GM18909 (cell line): ENCODE data around the gene SPPL2B.

Experiments
- ATAC-seq: cut with Tn5 transposase; IDR thresholded peaks from one replicate; pipeline ENCODE4 v1.9.1; 2021; ENCODE audit warnings: mild to moderate bottlenecking; ENCODE audit not compliant: unreplicated experiment, poor library complexity

The SPPL2B gene

DNA sequence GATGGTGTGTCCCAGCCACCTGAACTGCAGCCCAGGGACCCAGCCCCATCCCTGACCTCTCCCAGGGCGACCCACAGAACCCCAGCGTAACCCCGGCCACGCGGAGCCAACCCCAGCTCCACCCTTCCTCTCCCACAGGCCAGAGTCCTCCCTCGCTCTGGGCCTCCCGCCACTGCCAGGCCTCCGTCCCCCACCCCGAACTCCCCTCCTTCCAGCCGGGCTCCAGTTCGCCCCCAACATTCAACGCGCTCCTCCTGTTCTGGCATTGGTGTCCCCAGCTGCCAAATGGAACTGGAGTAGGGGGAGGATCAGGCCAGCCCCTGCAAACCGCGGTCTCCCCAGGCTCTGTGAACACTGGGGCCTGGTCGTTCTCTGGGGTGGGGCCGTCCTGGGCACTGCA is 28.0 kb upstream of the SPPL2B start:
- no peak for ATAC-seq

DNA sequence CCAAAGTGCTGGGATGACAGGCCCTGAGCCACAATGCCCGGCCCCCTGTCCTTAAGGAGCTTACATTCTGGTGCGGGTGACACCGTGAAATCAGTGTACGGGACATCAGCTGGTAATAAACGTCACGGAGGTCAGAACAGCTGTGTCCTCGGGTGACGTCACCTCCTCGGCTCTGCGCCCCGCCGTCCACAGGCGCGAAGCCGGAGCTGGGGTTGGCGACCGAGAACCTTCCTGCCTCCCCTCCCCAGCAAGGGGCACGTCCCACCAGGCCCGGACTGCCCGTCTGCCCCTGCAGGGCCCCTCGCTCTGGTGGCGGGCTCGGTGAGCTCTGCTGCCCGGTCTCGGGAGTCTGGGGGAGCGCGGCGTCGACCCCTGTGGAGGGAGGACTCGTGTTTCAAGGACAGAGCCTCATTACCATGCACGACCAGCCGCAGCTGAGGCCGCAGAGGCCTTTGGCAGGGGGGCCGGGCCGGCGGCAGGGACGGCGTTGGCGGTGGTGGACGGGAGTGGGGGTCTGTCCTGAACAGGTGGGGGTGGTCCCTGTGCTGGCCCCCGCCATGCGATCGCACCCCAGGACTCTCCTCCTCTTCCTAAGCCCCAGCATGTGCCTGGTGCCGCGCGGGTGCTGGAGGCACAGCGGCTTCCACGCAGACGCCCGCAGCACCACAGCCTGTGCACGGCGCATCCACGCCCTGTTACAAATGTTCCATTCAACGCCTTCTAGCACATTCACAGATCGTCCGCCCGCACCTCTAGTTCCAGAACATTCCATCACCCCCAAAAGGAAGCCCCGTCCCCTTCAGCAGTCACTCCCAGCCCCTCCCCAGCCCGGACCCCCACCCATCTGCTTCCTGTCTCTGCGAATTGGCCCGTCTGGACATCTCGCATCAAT is 25.9 kb upstream of the SPPL2B start:
- no peak for ATAC-seq

- ATAC-seq = no peak
Measured at GRCh38 chr19:2303211-2303798, 25.2 kb upstream of the SPPL2B start.

GRCh38 chr19:2305452-2306280 is 22.8 kb upstream of the SPPL2B start:
- no peak for ATAC-seq

GRCh38 chr19:2306281-2306806 is 22.1 kb upstream of the SPPL2B start:
- no peak for ATAC-seq

DNA sequence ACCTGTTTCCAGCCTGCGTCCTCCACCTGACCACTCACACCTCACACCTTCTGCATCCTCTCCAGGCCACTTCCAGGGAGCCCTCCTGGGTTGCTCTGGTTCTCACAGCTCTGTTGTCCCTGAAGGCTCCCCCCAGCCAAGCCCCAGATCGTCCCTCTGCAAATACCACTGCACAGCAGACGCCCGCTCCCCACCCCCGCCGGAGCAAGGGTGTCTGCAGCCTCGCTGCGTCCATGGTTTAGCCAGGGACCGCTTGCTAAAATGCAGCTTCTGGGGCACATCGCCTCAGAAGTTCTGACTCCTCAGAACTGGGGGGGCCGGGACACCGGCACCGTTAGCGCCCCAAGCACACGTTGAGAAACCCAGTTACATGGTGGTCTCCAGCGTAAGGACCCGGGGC is 21.5 kb upstream of the SPPL2B start:
- no peak for ATAC-seq

GRCh38 chr19:2307518-2308012 is 20.9 kb upstream of the SPPL2B start:
- no peak for ATAC-seq

DNA sequence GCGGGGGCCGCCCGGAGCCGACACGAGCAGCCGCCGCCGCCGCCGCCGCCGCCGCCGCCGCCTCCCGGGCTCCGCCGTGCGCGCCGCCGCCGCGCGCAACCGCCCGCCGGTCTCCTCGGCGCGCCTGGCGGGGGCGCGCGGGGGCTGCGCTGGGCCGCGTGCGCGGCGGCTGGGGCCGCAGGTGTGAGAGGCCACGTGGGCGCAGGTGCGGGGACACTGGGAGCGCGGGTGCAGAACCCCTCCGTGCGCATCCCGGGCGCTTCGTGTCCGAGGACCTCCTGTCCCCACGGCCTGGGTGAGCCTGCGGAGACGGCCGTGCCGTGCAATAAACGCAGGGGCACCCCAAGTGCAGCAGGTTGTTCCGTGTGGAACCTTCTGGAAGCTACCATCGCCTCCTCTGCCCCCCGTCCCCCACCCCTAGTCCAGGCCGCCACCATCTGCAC is 20.3 kb upstream of the SPPL2B start, which contains the start of gene LINGO3:
LINGO3 (minus strand) TSS at position 41 of the 443 bp plus-strand sequence. CDS start 16,378 bp downstream, outside the sequence.
- ATAC-seq = no peak

- no peak for ATAC-seq
Measured at GRCh38 chr19:2309734-2310362, 18.6 kb upstream of the SPPL2B start.

GRCh38 chr19:2311093-2311492 is 17.4 kb upstream of the SPPL2B start:
- no peak for ATAC-seq

DNA sequence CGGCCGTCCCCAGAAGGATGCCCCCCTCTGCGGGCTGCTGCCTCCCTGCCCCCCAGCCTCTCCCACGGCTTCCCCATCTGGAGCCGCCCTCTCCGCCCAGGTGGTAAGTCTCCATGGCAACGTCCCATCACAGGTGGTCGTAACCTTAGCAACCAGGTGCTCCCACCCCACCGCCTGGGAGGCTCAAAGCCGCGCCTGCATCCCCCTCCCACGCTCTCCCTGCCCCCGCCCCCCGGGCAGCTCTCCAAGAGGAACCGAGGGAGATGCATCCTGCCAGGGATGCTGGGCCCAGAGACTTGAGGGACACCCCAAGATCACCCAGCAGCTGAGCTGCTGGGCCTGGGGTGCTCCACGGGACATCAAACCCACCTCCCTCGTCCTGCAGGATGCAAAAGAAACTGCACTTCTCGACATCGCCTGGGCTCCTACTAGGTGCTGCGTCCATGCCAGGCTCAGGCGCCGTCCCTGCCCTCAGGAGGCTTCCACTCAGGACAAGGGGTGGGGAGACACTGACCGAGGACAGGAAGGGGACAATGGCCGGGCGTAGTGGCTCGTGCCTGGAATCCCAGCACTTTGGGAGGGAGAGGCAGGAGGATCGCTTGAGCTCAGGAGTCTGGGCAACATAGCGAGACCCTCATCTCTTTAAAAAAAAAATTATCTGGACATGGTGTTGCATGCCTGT is 15.5 kb upstream of the SPPL2B start:
- no peak for ATAC-seq

DNA sequence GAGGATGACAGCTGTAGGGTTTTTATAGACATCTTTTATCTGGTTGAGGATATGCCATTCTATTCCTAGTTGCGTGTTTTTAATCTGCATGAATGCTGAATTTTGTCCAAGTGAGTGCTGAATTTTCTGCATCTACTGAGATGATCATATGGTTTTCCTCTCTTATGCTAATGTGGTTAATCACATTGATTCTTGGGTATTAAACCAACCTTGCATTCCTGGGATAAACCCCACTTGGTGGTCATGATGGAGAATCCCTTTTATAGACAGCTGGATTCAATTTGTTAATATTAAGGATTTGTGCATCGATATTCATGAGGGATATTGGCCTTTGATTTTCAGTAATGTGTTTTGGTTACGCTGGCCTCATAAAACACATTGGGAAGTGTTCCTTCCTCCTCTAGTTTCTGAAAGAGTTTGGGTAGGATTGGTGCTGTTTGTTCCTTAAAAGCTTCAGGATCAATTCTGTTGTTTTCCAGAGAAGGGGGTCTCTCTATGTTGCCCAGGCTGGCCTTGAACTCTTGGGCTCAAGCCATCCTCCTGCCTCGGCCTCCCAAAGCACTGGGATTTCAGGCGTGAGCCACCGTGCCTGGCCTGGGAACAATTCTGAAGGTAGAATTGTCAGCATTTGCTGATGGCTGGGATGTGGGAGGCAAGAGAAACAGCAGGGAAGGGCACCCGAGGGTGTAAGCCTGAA is 13.2 kb upstream of the SPPL2B start:
- no peak for ATAC-seq

DNA sequence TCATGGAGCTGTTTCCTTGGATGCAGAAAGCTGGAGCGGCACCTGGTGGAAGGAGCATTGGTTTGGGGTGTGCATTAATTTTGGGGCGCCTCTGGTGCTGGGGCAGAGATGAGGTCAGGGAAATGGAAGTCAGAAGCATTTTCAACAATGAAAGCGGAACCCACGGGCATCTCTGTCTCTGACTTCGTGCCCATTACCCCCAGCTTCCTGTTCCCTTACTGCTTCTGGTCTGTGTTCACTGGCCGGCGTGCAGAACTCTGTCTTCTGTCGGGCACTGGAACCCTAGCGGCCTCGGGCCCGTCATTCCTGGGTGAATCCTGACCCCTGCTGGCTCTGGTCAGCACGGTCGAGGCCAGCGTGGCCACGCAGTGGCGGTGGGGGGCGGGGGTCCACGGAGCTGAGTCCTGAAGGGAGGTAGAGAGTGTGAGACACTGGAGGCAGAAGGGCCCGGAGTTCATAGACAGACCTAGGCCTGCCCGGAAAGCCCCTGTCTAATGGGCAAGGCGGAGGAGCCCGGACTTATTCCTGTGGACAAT is 12.6 kb upstream of the SPPL2B start:
- no peak for ATAC-seq

- ATAC-seq = no peak
Measured at GRCh38 chr19:2317300-2317699, 11.2 kb upstream of the SPPL2B start.

- no peak for ATAC-seq
Measured at GRCh38 chr19:2317756-2318155, 10.7 kb upstream of the SPPL2B start.

- ATAC-seq = no peak
Measured at GRCh38 chr19:2318923-2319322, 9.6 kb upstream of the SPPL2B start.

GRCh38 chr19:2319551-2319950 is 8.9 kb upstream of the SPPL2B start:
- ATAC-seq = no peak

- ATAC-seq = no peak
Measured at GRCh38 chr19:2320049-2320448, 8.4 kb upstream of the SPPL2B start.

GRCh38 chr19:2320939-2321338 is 7.5 kb upstream of the SPPL2B start:
- ATAC-seq = no peak
